Osteocyte (in vitro differentiated cells): Measurements from ENCODE around the gene CALML6. TPM values are rescaled to one million over a fixed set of nuclear protein-coding genes. Genes with fewer than 3 reads are reported as not detected.

ENCODE experiments used
- DNase-seq: peaks from one replicate; pipeline ENCODE4 v3.0.0; 2021; ENCODE audit warnings: mixed read lengths; ENCODE audit not compliant: unreplicated experiment; ENCODE audit errors: extremely low spot score
- H3K27ac Mint-ChIP-seq: one replicate; pipeline ENCODE4 v1.8.0; 2021; ENCODE audit warnings: mild to moderate bottlenecking, mixed read lengths; ENCODE audit not compliant: unreplicated experiment
- H3K27me3 Mint-ChIP-seq: one replicate; pipeline ENCODE4 v1.8.0; 2021; ENCODE audit warnings: mixed read lengths; ENCODE audit not compliant: unreplicated experiment
- H3K36me3 Mint-ChIP-seq: one replicate; pipeline ENCODE4 v1.8.0; 2021; ENCODE audit warnings: mixed read lengths; ENCODE audit not compliant: unreplicated experiment
- H3K4me1 Mint-ChIP-seq: one replicate; pipeline ENCODE4 v1.8.0; 2021; ENCODE audit warnings: mixed read lengths; ENCODE audit not compliant: unreplicated experiment
- H3K4me3 Mint-ChIP-seq: one replicate; pipeline ENCODE4 v1.8.0; 2021; ENCODE audit warnings: mild to moderate bottlenecking, moderate library complexity, mixed read lengths; ENCODE audit not compliant: unreplicated experiment
- H3K9me3 Mint-ChIP-seq: one replicate; pipeline ENCODE4 v1.8.0; 2021; ENCODE audit warnings: mixed read lengths; ENCODE audit not compliant: unreplicated experiment
- total RNA-seq: library from RNA; stranded (reverse); gene quantifications from 2 replicates; pipeline ENCODE4 v1.2.1, GENCODE V29; 2021
- TF ChIP-seq, protein P1 (sequence below): fragments of 200-600 bp; sonication (generic); IDR thresholded peaks from 2 replicates; pipeline ENCODE4 v1.5.0; 2021; ENCODE audit warnings: antibody characterized with exemption, mild to moderate bottlenecking, moderate library complexity

Gene CALML6
- total RNA-seq, 1 donor from 2014 or later = 2.5 TPM

DNA sequence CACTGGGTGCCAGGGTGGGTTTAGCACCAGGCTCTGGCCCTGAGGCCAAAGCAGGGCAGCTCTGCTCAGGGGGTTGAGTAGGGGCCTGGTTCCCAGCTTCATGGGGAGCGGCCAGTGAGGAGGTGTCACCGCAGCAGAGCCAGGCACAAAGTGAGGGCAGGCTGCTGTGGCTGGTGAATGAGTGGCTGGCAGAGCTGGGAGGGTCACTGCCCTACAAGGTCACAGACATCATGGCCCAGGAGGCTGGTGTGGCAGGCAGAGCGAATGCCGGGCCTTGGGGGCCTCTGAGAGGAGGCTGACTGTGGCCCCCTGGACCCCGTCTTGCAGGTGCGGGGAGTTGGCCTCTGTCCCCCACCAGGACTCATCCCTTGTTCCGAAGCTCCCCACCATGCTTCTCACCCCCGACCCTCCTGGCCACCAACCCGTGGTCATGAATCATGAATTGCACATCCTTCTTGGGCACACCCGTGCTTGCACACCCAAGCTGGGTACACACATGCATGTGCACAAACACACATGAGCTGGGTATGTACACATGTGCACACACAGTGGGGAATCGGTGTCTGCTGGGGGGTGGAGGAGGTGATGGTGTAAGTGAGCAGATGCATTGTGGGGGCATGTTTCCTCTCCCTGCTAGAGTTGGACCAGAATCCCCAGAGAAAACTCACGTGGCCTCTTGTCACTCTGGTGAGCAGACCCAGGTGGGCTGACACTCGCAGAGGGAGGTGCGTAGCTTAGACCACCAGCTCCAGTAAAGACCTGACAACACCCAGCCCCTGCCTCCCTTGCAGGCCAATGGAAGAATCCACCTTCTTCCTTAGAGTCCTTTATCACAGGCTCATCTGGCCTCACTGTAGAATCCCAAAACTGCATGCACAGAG is 19.4 kb upstream of the CALML6 start:
- TF ChIP-seq, protein P1, sequence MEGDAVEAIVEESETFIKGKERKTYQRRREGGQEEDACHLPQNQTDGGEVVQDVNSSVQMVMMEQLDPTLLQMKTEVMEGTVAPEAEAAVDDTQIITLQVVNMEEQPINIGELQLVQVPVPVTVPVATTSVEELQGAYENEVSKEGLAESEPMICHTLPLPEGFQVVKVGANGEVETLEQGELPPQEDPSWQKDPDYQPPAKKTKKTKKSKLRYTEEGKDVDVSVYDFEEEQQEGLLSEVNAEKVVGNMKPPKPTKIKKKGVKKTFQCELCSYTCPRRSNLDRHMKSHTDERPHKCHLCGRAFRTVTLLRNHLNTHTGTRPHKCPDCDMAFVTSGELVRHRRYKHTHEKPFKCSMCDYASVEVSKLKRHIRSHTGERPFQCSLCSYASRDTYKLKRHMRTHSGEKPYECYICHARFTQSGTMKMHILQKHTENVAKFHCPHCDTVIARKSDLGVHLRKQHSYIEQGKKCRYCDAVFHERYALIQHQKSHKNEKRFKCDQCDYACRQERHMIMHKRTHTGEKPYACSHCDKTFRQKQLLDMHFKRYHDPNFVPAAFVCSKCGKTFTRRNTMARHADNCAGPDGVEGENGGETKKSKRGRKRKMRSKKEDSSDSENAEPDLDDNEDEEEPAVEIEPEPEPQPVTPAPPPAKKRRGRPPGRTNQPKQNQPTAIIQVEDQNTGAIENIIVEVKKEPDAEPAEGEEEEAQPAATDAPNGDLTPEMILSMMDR = no peak
- no peak for DNase-seq
- Mint-ChIP-seq H3K4me1 (peaks cover 16% of the 10 kb centered on the region), H3K4me3 (no peak overlapping the region), H3K27me3 (no peaks in the 10 kb centered on the region), H3K36me3 (no peaks in the 10 kb centered on the region), H3K27ac (no peak overlapping the region), H3K9me3 (no peaks in the 10 kb centered on the region)

DNA sequence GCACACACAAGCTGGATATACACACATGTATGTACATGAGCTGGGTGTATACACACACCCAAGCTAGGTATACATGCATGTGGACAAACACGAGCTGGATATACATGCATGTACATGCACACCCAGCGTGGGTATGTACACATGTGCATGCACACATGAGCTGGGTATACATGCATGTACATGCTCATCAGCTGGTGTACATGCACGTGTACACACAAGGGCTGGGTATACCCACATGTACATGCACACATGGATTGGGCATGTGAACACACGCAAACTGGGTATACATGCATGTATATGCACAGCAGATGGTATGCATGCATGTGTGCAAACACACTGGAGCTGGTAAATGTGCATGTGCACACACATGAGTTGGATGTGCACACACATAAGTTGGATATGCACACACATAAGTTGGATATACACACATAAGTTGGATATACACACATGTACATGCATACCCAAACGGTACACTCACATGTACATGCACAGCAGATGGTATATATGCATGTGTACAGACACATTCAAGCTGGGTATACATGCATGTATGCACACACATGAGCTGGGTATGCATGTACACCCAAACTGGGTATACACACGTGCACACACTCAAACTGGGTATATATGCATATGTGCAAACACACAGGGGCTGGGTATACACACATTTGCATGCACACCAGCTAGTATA is 16.7 kb upstream of the CALML6 start:
- no peak for DNase-seq
- H3K4me3 Mint-ChIP-seq = no peak overlapping the region
- H3K9me3 Mint-ChIP-seq = no peaks in the 10 kb centered on the region
- no peaks in the 10 kb centered on the region for H3K36me3 Mint-ChIP-seq
- peaks cover 6% of the 10 kb centered on the region for H3K4me1 Mint-ChIP-seq
- no peak overlapping the region for H3K27ac Mint-ChIP-seq
- no peaks in the 10 kb centered on the region for H3K27me3 Mint-ChIP-seq
- TF ChIP-seq, protein P1 = no peak

DNA sequence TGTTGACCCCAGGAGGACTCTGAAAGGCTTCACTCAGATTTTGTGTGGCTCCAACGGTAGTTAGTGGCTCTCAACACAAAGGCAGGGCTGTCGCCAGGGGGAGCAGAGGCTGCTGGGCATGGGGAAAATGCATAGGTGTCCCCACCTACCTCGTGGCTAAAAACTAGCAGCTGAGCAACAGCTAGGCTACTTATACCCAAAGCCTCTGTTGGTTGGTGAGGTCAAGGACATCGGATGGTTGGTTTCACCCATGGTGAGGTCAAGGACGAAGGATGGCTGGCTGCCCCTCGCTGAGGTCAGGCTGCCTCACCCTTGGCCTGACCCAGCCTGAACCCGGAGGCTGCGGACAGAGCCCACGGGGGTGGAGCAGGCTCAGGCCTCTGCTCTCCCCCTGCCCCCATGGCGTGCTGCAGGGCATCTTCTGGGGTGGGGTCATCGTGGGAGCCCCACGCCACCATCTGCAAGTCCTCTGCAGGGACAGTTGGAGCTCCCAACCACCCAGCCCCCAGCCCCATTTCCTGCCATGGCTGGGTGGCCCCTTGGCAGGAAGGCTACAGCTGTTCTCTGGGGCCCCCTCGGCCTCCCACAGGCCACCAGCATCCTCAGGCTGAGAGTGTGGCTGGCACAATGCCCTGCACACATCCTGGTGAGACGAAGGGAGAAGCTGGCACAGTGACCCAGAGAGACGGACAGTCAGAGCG is 15.6 kb upstream of the CALML6 start:
- Mint-ChIP-seq H3K27me3 (no peaks in the 10 kb centered on the region), H3K9me3 (no peaks in the 10 kb centered on the region)
- TF ChIP-seq, protein P1 = no peak

DNA sequence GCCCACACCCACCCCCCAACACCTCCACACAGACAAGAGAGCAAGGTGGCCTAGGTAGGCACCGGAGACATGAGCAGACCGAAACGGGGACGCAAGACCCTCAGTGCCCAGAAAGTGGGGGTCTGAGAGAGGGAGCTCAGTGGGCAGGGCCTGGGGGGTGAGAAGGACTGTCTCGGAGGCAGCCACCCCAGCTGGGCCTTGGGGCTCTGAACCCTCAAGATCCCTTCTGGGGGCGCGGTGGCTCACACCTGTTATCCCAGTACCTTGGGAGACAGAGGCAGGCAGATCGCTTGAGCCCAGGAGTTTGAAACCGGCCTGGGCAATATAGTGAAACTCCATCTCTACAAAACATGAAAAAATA is 15.1 kb upstream of the CALML6 start:
- Mint-ChIP-seq H3K36me3 (no peaks in the 10 kb centered on the region), H3K4me1 (no peaks in the 10 kb centered on the region), H3K4me3 (no peak overlapping the region), H3K9me3 (no peaks in the 10 kb centered on the region), H3K27ac (no peak overlapping the region), H3K27me3 (no peaks in the 10 kb centered on the region)
- TF ChIP-seq, protein P1 = no peak
- DNase-seq = no peak

More for the DNA sequence above, 15.6 kb upstream of the CALML6 start:
- no peak for DNase-seq
- H3K4me1 Mint-ChIP-seq = peaks cover 5% of the 10 kb centered on the region
- no peaks in the 10 kb centered on the region for H3K36me3 Mint-ChIP-seq
- no peak overlapping the region for H3K4me3 Mint-ChIP-seq
- no peak overlapping the region for H3K27ac Mint-ChIP-seq
